ENCODE results near the gene SLAMF8.

The SLAMF8 gene

DNA sequence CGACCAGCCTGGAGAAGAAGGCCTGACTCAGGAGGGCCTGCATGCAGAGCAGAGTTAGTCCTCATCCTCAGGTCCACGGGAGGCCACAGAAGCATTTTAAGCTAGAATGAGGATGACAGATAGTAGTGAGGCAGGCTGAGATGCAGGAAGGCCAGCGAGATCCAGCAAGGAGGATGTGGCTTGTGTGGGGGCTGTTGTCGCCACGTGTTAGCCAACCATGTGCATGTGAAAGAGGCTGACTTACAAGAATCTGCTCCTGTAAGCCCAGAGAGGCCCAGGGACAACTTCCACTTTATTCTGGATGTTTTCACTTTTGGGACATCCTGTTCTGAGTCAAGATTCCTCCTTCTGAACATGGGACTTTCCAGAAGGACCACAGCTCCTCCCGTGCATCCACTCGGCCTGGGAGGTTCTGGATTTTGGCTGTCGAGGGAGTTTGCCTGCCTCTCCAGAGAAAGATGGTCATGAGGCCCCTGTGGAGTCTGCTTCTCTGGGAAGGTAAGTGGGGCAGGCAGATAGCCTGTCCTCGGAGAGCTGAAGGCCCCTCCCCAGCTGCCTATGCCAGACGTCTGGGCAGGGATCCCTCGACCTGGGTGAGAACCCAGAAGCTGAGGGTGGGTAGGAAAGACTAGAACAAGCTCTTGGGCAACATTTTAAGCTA, at the start of gene SLAMF8:
Gene SLAMF8 (plus strand): TSS at position 433 of the 661 bp plus-strand sequence. CDS start 26 bp downstream, at position 459.
- peak; percentile 49 for DNase-seq (ENCODE audit: low spot score)

DNA sequence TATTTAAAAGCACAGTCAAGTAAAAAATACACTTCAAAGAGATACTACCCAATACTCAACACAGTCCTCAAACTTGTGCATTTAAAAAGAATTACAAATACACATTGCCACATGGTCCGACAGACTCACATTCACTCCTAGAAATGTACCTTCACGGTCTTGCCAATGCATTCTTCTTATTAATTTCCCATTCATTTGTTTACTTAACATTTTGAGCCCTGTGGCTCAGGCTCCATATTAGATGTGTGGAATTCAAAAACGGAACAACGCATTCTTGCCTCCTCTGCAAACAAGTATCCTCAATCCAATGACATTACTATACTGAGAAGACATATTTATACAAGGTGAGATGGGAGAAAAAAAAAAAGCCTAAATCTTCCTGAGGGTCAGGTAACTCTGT, 48.4 kb upstream of the SLAMF8 start:
- no peak for DNase-seq (ENCODE audit: low spot score)

DNA sequence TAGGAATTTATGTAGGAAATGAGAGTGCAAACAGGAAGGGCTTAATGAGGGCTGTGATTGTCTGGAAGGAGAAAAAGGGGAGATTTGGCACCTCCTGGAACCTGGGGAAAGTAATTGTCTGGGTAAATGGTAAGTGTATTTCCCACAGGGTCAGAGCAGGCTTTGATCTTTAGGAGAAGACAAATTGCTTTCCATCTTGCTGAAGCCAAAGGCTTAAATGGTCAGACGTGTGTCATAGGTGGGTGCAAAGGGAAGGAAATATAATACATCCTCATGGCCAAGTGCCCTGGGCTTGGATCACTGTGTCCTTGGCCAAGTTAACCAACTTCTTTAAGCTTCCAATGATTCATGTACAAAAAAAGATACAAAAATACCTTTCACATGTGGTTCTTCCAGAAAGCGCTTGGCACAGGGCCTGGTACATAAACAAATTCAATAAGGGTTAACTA, 47.2 kb upstream of the SLAMF8 start:
- no peak for DNase-seq (ENCODE audit: low spot score)

DNA sequence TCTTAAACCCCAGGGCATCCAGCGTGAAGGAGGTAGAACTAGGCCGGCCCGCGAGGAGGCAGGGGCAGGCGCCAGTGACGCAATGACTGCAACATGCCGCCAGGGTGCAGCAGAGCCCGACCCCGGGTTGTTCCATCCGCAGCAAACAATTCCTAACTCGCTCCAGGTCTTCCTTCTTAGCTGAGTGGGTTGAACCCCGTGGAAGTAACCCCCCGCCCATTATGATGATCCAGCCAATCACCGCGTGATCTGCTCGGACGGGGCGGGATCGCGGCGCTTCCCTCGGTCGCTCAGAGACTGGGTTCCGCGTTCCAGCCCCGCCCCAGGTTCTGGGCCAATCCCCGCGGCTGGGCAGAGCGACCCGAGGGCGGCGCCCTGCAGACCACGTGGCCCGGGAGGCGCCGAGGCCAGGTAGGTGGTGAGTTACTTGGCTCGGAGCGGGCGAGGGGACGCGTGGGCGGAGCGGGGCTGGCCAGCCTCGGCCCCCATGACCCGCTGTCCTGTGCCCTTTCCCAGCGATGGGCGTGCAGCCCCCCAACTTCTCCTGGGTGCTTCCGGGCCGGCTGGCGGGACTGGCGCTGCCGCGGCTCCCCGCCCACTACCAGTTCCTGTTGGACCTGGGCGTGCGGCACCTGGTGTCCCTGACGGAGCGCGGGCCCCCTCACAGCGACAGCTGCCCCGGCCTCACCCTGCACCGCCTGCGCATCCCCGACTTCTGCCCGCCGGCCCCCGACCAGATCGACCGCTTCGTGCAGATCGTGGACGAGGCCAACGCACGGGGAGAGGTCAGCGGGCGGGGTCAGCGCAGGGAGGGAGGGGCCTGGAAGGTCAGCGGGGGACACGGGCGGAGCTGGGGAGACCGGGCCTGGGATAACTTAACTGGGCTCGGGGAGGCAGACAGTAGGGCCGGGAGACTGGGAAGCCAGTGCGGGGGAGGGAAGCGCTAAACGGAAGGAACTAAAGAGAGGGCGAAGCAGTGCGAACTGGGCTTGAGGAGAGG, 45.8 kb upstream of the SLAMF8 start, which contains the start of gene DUSP23:
Gene DUSP23 (plus strand): TSS at position 380 of the 1,000 bp plus-strand sequence. CDS start 139 bp downstream, at position 519.
- DNase-seq (ENCODE audit: low spot score), result peak; percentile 98

DNA sequence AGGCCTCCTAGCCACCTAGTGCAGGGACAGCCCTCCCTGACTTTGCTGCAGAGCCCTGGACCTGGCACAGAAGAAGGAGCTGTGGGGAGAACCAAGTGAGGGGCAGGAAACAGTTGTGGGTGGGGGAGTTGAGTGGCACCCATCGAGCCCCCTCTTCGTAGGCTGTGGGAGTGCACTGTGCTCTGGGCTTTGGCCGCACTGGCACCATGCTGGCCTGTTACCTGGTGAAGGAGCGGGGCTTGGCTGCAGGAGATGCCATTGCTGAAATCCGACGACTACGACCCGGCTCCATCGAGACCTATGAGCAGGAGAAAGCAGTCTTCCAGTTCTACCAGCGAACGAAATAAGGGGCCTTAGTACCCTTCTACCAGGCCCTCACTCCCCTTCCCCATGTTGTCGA, 44.7 kb upstream of the SLAMF8 start:
- DNase-seq (ENCODE audit: low spot score), result no peak

DNA sequence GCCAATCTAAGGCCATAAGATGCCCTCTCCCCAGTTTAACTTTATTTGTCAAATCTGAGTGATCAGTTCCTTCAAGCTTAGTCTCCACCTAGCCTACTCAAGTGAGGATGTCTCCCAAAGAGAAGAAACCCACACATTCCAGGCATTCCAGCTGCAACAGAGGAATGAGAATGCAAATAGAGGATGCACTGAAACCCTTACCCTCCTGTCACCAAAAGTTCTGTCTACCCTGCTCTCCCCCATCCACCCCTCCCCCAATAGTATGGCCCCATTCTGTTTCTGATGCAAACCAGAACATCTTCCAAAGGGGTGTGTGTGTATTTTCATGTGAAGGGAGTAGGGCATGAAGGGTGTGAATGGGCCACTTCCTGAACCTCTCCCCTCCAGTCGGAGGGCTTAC, 42.9 kb upstream of the SLAMF8 start:
- DNase-seq (ENCODE audit: low spot score), result no peak

DNA sequence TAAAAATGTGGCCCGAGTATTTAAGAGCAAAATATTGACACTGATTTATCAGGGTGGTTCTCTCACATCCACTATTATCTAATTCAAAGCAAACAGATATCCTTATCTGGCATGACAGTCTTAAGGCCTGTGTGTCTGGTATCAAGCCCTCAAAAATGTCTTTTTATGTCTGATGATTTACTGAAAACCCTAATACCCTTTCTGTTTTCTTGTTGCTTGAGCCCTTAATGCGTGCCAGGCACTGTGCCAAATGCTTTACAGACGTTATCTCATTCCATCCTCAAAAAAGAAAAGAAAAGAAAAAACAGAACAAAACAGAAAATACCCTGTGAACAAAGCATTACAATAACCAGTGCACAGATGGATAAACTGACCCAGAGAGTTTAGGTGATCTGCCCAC, 40.2 kb upstream of the SLAMF8 start:
- no peak for DNase-seq (ENCODE audit: low spot score)

DNA sequence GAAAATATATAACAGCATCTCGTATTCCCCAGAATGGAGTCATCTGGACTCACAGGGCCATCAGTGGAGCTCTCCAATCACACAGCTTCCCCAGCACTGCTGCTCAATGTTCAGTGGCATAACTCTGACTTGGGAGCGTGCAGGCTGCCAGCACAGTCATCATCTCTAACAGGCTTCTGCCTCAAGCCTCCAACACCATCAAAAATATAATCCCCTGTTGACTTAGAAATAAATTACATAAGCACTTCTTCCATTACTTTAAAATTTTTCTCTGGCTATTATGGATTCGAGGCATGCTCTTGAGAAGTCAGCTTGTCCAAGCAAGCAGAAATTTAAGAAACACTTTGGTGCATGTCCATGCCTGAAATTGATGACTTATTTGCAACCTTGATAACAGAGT, 39.7 kb upstream of the SLAMF8 start:
- DNase-seq (ENCODE audit: low spot score), result no peak

DNA sequence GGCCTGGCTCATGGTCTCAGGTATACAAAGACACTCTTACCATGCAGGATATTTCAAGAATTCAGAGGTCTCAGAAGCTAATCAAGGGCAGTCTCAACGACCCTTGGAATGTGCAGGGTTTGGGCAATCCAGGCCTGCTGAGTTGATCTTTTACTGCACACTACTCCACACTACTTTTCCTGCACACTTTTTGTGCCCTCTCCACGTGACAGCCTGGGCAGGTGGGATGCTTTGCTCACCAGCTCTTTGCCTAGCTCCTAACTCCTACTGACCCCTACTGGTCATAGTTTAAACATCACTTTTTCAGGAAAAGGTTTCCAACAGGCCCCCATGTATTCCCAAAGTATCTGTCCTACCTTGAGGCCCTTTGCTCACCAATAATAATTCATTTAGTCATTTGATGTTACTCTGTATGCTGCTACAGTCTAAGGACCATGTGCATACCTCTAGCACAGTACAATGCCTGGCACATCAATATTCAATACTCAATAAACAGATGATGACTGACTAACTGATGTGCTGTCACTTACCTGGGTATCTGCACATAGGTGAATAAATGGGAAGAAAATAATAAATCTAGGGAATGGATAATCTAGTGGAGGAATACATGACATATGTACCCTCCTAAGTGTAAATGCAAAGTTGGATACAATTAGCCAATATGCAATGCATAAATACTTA, 36.3 kb upstream of the SLAMF8 start:
- peak; percentile 17 for DNase-seq (ENCODE audit: low spot score)

DNA sequence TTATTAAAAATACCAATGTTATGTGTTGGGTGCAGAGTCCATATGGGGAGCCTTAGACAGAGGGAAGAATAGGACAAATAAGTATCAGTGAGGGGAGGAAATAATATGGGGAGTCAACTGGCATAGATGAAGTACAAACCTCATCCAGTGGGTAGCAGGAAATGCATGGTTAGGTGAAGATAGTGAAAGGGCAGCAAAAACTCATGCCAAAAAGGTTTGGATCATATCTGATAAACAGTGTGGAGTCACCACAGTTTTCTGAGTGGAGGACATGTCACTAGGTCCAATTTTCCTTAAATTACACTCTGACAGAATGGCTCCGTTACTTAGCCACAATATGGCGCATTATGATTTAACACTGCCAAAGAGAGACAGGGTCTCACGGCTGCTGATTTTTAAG, 35.6 kb upstream of the SLAMF8 start:
- no peak for DNase-seq (ENCODE audit: low spot score)

DNA sequence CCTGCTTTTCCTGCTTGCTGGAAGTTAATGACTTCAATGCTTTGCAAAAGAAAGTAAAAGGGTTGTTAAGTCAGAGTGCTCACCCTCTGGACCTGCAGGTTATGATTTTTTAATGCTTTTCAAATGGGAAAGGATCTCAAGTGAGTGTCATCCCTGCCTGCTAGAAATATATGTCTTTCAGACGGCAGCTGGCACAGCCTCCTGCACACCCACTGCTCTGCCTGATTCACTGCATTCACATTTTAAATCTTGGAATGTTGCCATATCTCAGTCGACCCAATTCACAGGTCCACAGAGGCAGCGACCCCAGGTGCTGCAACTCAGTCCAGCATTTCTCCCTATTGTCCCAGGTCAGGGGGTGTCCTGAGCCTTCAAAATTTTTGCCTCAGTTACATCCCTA, 35.2 kb upstream of the SLAMF8 start:
- DNase-seq (ENCODE audit: low spot score), result no peak

DNA sequence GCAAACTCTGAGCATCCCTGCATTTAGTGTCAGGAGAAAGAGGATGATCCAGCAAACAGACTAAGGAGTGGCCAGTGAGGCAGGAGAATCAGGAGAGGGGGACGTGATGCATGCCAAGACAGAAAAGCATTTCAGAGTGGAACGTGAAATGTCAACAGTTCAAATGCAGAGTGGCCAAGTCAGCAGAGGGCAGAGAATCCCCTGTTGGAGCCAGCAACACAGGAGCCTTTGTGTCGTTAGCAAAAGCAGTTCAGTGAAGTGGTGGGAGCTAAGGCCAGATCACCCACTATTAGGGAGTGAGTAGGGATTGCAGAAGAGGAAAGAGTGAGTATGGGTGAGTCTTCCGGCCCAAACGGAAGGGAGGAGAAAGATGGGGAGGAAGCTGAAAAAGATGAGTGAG, 31.1 kb upstream of the SLAMF8 start:
- no peak for DNase-seq (ENCODE audit: low spot score)

DNA sequence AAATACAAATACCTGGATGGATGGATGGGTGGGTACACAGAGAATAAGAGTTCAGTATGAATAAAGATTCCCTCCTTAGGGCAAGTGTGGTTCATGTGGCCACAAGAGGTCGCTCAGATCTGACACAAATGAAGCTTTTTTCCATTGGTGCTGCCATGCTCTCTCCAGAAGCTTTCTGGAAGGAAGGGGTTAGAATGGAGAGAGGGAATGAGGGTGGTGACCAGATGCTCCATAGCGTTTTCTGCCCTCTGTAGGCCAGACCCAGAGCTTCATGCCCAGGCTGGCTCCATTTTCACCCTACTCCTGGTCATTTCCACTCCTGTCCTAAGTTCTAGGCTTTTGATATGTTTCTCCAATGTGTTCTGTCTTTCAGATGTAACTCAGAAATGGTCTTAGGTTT, 27.8 kb upstream of the SLAMF8 start:
- DNase-seq (ENCODE audit: low spot score), result peak; percentile 54

DNA sequence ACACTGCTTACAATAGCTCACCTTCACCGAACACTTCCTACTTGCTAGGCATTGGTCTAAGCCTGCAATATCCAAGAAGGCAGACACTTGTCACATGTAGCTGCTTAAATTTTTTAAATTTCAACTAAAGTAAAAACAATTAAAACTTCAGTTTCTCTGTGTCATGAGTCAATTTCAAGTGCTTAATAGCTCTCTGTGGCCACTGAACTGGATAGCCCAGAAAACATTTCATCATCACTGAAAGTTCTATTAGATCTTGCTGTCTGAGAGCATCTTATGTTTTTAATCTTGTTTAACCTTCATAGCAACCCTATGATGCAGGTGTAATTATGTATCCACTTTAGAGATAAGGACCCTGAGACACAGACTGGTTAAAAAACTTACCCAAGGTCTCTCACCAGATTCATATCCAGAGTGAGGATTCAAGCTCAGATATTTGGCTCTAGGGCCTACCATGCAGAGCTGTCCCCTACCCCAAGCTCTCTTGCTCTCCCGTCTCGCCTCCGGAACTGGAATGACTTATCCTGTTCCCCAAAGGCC, 27.2 kb upstream of the SLAMF8 start:
- no peak for DNase-seq (ENCODE audit: low spot score)

DNA sequence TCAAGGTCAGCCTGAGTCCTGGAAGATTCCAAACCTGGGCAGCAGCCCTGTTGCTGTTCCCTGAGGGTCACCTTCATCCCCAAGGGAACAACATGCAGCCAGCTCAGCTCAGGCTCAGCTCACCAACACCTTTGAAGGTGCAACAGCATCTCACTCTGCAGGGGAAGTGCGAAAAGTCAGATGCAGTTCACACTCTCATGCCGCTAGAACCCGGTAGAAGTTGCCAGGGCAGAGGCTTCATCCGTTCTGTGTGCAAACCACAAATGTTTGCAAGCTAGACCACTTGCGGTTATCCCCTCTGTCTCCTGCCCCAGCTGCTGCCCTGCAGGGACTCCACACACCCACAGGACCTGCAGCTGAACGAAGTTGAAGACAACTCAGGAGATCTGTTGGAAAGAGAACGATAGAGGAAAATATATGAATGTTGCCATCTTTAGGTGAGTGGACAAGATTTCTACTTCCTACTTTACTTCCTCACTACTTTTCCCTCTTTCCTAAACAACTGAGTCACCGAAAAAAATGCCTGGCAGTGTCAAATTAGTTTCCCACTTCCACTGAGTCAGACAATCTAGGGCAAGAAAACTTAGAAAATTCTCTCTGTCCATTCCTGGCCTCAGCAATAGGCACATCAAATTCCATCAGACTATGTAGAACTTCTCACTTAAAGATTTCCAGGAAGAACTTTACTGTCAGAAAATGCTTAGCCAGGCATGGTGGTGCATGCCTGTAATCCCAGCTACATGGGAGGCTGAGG, 26.3 kb upstream of the SLAMF8 start:
- peak; percentile 48 for DNase-seq (ENCODE audit: low spot score)

DNA sequence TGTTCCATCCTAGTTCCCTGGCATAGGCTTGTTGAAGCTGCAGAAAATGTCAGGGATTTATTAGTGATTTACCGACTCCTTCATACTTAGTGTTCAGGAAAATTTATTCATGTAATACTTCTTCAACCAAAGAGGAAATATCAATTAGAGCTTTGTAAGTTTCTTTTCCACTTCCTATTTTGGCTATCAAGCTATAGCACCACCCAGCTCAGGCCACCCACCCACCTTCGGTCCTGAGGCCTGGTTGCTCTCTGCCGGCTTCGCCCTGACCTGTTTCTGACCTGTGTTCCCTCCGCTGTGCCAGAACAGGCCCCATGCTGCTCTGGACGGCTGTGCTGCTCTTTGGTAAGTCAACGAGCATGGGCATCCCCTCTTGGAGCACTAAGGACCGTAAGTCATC, 24.6 kb upstream of the SLAMF8 start, which contains the start of gene FCRL6:
Gene FCRL6 (plus strand): TSS at position 250 of the 400 bp plus-strand sequence. CDS start 65 bp downstream, at position 315.
- DNase-seq (ENCODE audit: low spot score), result no peak

DNA sequence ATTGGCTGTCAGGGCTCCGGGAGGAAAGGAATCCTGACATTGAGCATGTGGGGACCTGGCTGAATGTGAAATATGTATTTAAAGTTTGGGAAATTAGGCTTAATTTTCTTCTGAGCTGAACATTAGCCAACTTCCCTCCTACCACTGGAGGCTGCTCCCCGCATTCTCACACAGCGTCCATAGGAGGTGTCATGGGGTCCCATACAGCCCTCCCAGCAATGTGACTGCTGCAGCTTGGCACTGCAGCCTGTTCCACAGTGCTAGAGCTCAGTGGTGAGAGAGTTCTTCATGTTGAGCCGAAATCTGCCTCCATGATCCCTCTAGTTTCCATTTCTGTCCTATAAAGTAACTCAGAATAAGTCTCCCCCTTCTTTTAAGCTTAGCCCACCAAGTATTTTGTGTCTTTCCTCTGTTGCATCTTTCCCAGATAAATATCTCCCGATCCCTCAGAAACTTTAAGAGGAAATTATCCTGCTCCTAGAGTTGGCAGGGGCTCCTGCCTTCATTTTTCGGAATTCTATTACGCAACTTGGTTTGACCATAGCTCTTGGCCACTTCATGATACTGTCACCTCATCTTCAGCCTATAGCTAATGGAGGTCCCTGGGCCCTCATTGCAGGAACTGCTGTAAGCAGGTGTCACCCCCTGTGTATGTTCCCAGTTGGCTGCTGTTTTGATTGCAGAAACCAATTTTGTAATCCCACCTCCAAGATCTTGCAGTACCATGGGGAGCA, 22.6 kb upstream of the SLAMF8 start:
- DNase-seq (ENCODE audit: low spot score), result no peak

DNA sequence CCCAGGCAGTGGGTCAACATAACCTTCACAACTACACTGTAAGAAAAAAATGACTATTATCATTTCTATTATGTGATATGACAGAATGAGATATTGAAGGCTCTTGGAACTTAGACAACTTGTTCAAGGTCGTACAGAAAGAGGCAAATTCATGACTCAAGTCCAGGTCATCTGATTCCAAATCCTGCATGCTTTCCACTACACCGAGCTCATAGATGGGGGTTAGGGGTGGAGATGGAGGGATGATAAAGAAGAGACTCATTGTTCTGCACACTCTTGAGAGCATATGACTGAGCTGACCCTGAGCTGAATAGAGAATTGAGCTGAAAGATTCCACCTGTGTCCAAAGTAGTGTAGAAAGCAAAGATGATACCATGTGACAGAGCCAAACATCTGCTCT, 21.7 kb upstream of the SLAMF8 start:
- no peak for DNase-seq (ENCODE audit: low spot score)

DNA sequence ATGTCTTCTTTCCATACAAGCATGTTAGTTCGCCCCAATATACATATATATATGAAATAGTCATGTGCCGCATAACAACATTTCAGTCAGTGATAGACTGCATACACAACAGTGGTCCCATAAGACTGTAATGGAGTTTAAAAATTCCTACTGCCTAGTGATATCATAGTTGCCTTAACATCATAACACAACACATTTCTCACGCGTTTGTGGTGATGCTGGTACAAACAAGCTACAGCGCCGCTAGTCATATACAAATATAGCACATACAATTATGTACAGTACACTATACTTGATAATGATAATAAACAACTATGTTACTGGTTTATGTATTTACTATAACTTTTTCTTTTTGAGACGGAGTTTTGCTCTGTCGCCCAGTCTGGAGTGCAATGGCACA, 10.7 kb upstream of the SLAMF8 start:
- no peak for DNase-seq (ENCODE audit: low spot score)

DNA sequence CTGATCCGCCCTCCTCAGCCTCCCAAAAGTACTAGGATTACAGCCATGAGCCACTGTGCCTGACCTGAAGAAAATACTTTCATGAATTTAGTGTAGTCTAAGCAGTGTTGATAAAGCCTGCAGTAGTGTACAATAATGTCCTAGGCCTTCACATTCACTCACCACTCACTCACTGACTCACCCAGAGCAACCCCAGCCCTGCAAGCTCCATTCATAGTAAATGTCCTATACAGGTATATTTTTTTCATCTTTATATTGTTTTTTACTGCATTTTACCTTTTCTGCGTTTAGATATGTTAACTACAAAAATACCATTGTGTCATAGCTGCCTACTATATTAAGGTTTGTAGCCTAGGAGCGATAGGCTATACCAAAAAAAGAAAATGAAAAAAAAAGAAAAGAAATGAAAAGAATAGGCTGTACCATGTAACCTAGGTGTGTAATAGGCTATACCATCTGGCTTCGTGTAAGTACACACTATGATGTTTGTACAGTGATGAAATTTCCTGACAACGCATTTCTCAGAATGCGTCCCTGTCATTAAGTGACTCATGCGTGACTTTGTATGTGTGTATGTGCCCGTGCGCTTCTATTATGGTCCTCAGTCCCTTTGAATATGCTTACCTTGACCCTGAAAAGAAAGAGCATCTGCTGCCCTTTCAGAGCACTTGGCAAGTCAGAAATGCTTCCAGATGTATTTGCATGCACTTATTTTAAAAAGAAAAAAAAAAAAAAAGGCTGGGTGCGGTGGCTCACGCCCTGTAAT, 9.2 kb upstream of the SLAMF8 start:
- DNase-seq (ENCODE audit: low spot score), result no peak

Measured in CD4-positive, alpha-beta T cell treated with Interleukin-15 for 4 hours (primary cell).